Neural progenitor cell (in vitro differentiated cells): ENCODE measurements around the gene PIGQ. TPM values are rescaled to one million over a fixed set of nuclear protein-coding genes. Genes with fewer than 3 reads are reported as not detected.

Source experiments
- DNase-seq: peaks from one replicate; pipeline ENCODE4 v3.0.0-alpha.2; 2016; ENCODE audit warnings: low spot score
- H2AFZ ChIP-seq: fragments of 200-600 bp; sonication (generic); replicated peaks from 2 replicates; pipeline ENCODE4 v1.6.1; 2016; ENCODE audit warnings: antibody characterized with exemption
- H3F3A ChIP-seq: fragments of 200-600 bp; sonication (generic); 2 replicates; pipeline ENCODE4 v1.6.1; 2016; ENCODE audit warnings: antibody characterized with exemption, low read depth
- H3K27ac ChIP-seq: fragments of 200-600 bp; sonication (generic); 2 replicates; pipeline ENCODE4 v1.5.1; 2016; ENCODE audit warnings: mild to moderate bottlenecking
- H3K27me3 ChIP-seq: fragments of 200-600 bp; sonication (generic); 2 replicates; pipeline ENCODE4 v1.6.1; 2016; ENCODE audit warnings: mild to moderate bottlenecking, moderate library complexity
- H3K36me3 ChIP-seq: fragments of 200-600 bp; sonication (generic); 2 replicates; pipeline ENCODE4 v1.5.1; 2016
- H3K4me1 ChIP-seq: fragments of 200-600 bp; sonication (generic); 2 replicates; pipeline ENCODE4 v1.6.1; 2016; ENCODE audit warnings: mixed run types
- H3K4me2 ChIP-seq: fragments of 200-600 bp; sonication (generic); 2 replicates; pipeline ENCODE4 v1.6.1; 2016
- H3K4me3 ChIP-seq: fragments of 200-600 bp; sonication (generic); 2 replicates; pipeline ENCODE4 v1.5.1; 2016
- H3K79me2 ChIP-seq: fragments of 200-600 bp; sonication (generic); 2 replicates; pipeline ENCODE4 v1.6.1; 2016; ENCODE audit warnings: low read depth
- H3K9ac ChIP-seq: fragments of 200-600 bp; sonication (generic); 2 replicates; pipeline ENCODE4 v1.6.1; 2016
- H3K9me3 ChIP-seq: fragments of 200-600 bp; sonication (generic); 2 replicates; pipeline ENCODE4 v1.5.1; 2016; ENCODE audit warnings: low read depth
- H4K20me1 ChIP-seq: fragments of 200-600 bp; sonication (generic); 2 replicates; pipeline ENCODE4 v1.6.1; 2016; ENCODE audit warnings: low read depth
- H3K27ac Mint-ChIP-seq: 3 replicates; pipeline ENCODE4 v1.8.0; 2021; ENCODE audit warnings: mixed read lengths
- H3K27me3 Mint-ChIP-seq: 2 replicates; pipeline ENCODE4 v1.8.0; 2022; ENCODE audit warnings: low read depth, mild to moderate bottlenecking, inconsistent platforms, moderate library complexity, mixed read lengths; ENCODE audit not compliant: insufficient read depth
- H3K36me3 Mint-ChIP-seq: 3 replicates; pipeline ENCODE4 v1.8.0; 2021; ENCODE audit warnings: mixed read lengths
- H3K4me1 Mint-ChIP-seq: 3 replicates; pipeline ENCODE4 v1.8.0; 2021; ENCODE audit warnings: mixed read lengths
- H3K4me3 Mint-ChIP-seq: 3 replicates; pipeline ENCODE4 v1.8.0; 2021; ENCODE audit warnings: mild to moderate bottlenecking, moderate library complexity, mixed read lengths
- H3K9me3 Mint-ChIP-seq: 3 replicates; pipeline ENCODE4 v1.8.0; 2020; ENCODE audit warnings: mixed read lengths
- CTCF ChIP-seq: fragments of 200-600 bp; sonication (generic); IDR thresholded peaks from 2 replicates; pipeline ENCODE4 v1.5.1; 2017; ENCODE audit warnings: antibody characterized with exemption, mild to moderate bottlenecking
- EZH2 ChIP-seq: fragments of 200-600 bp; sonication (generic); IDR thresholded peaks from 2 replicates; pipeline ENCODE4 v1.6.1; 2017; ENCODE audit warnings: antibody characterized with exemption, mild to moderate bottlenecking, moderate library complexity
- EZH2phosphoT487 ChIP-seq: fragments of 200-600 bp; sonication (generic); IDR thresholded peaks from 2 replicates; pipeline ENCODE4 v1.6.1; 2017; ENCODE audit warnings: antibody characterized with exemption
- total RNA-seq: library from RNA; depleted of rRNA; stranded (reverse); fragments of >200 nt; gene quantifications from 2 replicates; pipeline ENCODE4 v1.2.3, GENCODE V29; 2015; ENCODE audit warnings: low replicate concordance

The PIGQ gene
- total RNA-seq, 1 donor from 2014 or later = 16.1 TPM

GRCh38 chr16:572865-573650, 3.3 kb downstream of the PIGQ start:
- no peak overlapping the region for H3K4me2 ChIP-seq
- no peak overlapping the region for H3K27ac ChIP-seq
- Mint-ChIP-seq H3K4me1 (peaks cover 25% of the 10 kb centered on the region), H3K36me3 (no peaks in the 10 kb centered on the region), H3K9me3 (no peaks in the 10 kb centered on the region), H3K4me3 (no peak overlapping the region), H3K27ac (no peak overlapping the region), H3K27me3 (peaks cover 6% of the 10 kb centered on the region)
- DNase-seq = no peak
- no peak overlapping the region for H2AFZ ChIP-seq
- H3K9me3 ChIP-seq = no peaks in the 10 kb centered on the region
- peaks cover 12% of the 10 kb centered on the region for H3F3A ChIP-seq
- H4K20me1 ChIP-seq = peaks cover 27% of the 10 kb centered on the region
- peaks cover 7% of the 10 kb centered on the region for H3K4me1 ChIP-seq
- H3K27me3 ChIP-seq = no peaks in the 10 kb centered on the region
- no peak overlapping the region for H3K9ac ChIP-seq
- H3K36me3 ChIP-seq = no peaks in the 10 kb centered on the region
- no peak overlapping the region for H3K4me3 ChIP-seq
- H3K79me2 ChIP-seq = peaks cover 9% of the 10 kb centered on the region
- TF ChIP-seq CTCF (no peak), EZH2 (no peak), EZH2phosphoT487 (no peak)

DNA sequence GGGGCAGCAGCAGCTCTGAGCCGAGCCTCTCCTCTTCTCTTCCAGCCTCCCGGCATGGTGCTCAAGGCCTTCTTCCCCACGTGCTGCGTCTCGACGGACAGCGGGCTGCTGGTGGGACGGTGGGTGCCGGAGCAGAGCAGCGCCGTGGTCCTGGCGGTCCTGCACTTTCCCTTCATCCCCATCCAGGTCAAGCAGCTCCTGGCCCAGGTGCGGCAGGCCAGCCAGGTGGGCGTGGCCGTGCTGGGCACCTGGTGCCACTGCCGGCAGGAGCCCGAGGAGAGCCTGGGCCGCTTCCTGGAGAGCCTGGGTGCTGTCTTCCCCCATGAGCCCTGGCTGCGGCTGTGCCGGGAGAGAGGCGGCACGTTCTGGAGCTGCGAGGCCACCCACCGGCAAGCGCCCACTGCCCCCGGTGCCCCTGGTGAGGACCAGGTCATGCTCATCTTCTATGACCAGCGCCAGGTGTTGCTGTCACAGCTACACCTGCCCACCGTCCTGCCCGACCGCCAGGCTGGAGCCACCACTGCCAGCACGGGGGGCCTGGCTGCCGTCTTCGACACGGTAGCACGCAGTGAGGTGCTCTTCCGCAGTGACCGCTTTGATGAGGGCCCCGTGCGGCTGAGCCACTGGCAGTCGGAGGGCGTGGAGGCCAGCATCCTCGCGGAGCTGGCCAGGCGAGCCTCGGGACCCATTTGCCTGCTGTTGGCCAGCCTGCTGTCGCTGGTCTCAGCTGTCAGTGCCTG, 4.4 kb downstream of the PIGQ start:
- no peaks in the 10 kb centered on the region for H3K9me3 ChIP-seq
- peaks cover 36% of the 10 kb centered on the region for H4K20me1 ChIP-seq
- H3K9me3 Mint-ChIP-seq = no peaks in the 10 kb centered on the region
- no peak for TF ChIP-seq CTCF
- no peak for TF ChIP-seq EZH2phosphoT487
- no peak for TF ChIP-seq EZH2
- no peak for DNase-seq
- H3K9ac ChIP-seq = no peak overlapping the region
- H3K4me1 ChIP-seq = peaks cover under 1% of the 10 kb centered on the region
- H3K4me2 ChIP-seq = no peak overlapping the region
- no peak overlapping the region for H3K4me3 Mint-ChIP-seq
- H3F3A ChIP-seq = peaks cover 7% of the 10 kb centered on the region
- no peak overlapping the region for H3K4me3 ChIP-seq
- peaks cover 9% of the 10 kb centered on the region for H3K79me2 ChIP-seq
- H2AFZ ChIP-seq = no peak overlapping the region
- H3K27me3 Mint-ChIP-seq = peaks cover 6% of the 10 kb centered on the region
- no peaks in the 10 kb centered on the region for H3K36me3 Mint-ChIP-seq
- no peak overlapping the region for H3K27ac Mint-ChIP-seq
- no peak overlapping the region for H3K27ac ChIP-seq
- no peaks in the 10 kb centered on the region for H3K27me3 ChIP-seq
- peaks cover 21% of the 10 kb centered on the region for H3K4me1 Mint-ChIP-seq
- no peaks in the 10 kb centered on the region for H3K36me3 ChIP-seq

GRCh38 chr16:575354-576196, 5.8 kb downstream of the PIGQ start:
- TF ChIP-seq EZH2 (no peak), EZH2phosphoT487 (no peak), CTCF (no peak)
- H3K4me1 Mint-ChIP-seq = peaks cover 17% of the 10 kb centered on the region
- Histone ChIP-seq H2AFZ (no peak overlapping the region), H3K9ac (no peak overlapping the region), H3K79me2 (peaks cover 3% of the 10 kb centered on the region), H3K36me3 (no peaks in the 10 kb centered on the region), H3K27me3 (no peaks in the 10 kb centered on the region), H3K4me1 (no peaks in the 10 kb centered on the region), H4K20me1 (peaks cover 37% of the 10 kb centered on the region), H3K27ac (no peak overlapping the region), H3K4me2 (no peak overlapping the region), H3K4me3 (no peak overlapping the region), H3F3A (peaks cover 4% of the 10 kb centered on the region), H3K9me3 (no peaks in the 10 kb centered on the region)
- H3K27me3 Mint-ChIP-seq = peaks cover 6% of the 10 kb centered on the region
- DNase-seq = no peak
- H3K4me3 Mint-ChIP-seq = no peak overlapping the region
- no peak overlapping the region for H3K27ac Mint-ChIP-seq
- no peaks in the 10 kb centered on the region for H3K36me3 Mint-ChIP-seq
- no peaks in the 10 kb centered on the region for H3K9me3 Mint-ChIP-seq
